ENCODE results near the gene ANKRD33B.

DNA sequence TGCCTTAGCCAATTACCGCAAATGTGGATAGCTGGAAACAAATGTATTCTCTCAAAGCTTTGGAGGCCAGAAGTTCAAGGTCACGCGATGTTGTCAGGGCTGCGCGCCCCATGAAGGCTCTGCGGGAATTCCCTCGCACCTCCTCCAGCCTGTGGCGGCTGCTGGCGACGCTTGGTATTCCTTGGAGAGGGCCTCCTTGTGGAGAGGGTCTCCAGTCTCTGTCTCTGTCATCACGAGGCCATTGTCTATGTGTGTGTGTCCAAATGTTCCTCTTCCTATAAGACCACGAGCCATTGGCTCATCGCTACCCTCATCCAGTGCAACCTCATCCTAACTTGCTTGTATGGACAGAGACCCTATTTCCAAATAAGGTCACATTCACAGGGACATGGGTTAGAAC lies 97.5 kb downstream of the ANKRD33B start:
- TF ChIP-seq, protein P1, sequence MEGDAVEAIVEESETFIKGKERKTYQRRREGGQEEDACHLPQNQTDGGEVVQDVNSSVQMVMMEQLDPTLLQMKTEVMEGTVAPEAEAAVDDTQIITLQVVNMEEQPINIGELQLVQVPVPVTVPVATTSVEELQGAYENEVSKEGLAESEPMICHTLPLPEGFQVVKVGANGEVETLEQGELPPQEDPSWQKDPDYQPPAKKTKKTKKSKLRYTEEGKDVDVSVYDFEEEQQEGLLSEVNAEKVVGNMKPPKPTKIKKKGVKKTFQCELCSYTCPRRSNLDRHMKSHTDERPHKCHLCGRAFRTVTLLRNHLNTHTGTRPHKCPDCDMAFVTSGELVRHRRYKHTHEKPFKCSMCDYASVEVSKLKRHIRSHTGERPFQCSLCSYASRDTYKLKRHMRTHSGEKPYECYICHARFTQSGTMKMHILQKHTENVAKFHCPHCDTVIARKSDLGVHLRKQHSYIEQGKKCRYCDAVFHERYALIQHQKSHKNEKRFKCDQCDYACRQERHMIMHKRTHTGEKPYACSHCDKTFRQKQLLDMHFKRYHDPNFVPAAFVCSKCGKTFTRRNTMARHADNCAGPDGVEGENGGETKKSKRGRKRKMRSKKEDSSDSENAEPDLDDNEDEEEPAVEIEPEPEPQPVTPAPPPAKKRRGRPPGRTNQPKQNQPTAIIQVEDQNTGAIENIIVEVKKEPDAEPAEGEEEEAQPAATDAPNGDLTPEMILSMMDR (IDR thresholded peaks at IDR 0.05 in 2 of 3, conservative IDR thresholded peaks at IDR 0.05 in 1 of 3; ENCODE audit: borderline replicate concordance in 1 of 3, insufficient read depth in 1 of 3, low read depth in 2 of 3, low read length in 2 of 3): no peak
- TF ChIP-seq, protein P2, sequence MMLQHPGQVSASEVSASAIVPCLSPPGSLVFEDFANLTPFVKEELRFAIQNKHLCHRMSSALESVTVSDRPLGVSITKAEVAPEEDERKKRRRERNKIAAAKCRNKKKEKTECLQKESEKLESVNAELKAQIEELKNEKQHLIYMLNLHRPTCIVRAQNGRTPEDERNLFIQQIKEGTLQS (IDR thresholded peaks at IDR 0.05): no peak
- TF ChIP-seq, protein P3, sequence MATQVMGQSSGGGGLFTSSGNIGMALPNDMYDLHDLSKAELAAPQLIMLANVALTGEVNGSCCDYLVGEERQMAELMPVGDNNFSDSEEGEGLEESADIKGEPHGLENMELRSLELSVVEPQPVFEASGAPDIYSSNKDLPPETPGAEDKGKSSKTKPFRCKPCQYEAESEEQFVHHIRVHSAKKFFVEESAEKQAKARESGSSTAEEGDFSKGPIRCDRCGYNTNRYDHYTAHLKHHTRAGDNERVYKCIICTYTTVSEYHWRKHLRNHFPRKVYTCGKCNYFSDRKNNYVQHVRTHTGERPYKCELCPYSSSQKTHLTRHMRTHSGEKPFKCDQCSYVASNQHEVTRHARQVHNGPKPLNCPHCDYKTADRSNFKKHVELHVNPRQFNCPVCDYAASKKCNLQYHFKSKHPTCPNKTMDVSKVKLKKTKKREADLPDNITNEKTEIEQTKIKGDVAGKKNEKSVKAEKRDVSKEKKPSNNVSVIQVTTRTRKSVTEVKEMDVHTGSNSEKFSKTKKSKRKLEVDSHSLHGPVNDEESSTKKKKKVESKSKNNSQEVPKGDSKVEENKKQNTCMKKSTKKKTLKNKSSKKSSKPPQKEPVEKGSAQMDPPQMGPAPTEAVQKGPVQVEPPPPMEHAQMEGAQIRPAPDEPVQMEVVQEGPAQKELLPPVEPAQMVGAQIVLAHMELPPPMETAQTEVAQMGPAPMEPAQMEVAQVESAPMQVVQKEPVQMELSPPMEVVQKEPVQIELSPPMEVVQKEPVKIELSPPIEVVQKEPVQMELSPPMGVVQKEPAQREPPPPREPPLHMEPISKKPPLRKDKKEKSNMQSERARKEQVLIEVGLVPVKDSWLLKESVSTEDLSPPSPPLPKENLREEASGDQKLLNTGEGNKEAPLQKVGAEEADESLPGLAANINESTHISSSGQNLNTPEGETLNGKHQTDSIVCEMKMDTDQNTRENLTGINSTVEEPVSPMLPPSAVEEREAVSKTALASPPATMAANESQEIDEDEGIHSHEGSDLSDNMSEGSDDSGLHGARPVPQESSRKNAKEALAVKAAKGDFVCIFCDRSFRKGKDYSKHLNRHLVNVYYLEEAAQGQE (IDR thresholded peaks at IDR 0.05; ENCODE audit: low read depth): no peak
- TF ChIP-seq, protein P4, sequence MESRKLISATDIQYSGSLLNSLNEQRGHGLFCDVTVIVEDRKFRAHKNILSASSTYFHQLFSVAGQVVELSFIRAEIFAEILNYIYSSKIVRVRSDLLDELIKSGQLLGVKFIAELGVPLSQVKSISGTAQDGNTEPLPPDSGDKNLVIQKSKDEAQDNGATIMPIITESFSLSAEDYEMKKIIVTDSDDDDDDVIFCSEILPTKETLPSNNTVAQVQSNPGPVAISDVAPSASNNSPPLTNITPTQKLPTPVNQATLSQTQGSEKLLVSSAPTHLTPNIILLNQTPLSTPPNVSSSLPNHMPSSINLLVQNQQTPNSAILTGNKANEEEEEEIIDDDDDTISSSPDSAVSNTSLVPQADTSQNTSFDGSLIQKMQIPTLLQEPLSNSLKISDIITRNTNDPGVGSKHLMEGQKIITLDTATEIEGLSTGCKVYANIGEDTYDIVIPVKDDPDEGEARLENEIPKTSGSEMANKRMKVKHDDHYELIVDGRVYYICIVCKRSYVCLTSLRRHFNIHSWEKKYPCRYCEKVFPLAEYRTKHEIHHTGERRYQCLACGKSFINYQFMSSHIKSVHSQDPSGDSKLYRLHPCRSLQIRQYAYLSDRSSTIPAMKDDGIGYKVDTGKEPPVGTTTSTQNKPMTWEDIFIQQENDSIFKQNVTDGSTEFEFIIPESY (IDR thresholded peaks at IDR 0.05; ENCODE audit: extremely low read depth, insufficient replicate concordance, low read length): no peak
- TF ChIP-seq EZH2phosphoT487 (IDR thresholded peaks at IDR 0.05; ENCODE audit: borderline replicate concordance) (no peak), ZFX (IDR thresholded peaks at IDR 0.05) (no peak), CEBPB (IDR thresholded peaks at IDR 0.05; ENCODE audit: low read depth) (no peak), POLR2A (IDR thresholded peaks at IDR 0.05; ENCODE audit: borderline replicate concordance, extremely low read depth, insufficient read depth, insufficient read length) (no peak), EGR1 (IDR thresholded peaks at IDR 0.05; ENCODE audit: low read depth) (no peak), EZH2 (IDR thresholded peaks at IDR 0.05) (no peak), RAD21 (IDR thresholded peaks at IDR 0.05; ENCODE audit: low read depth) (no peak)
- TF ChIP-seq, protein P5, sequence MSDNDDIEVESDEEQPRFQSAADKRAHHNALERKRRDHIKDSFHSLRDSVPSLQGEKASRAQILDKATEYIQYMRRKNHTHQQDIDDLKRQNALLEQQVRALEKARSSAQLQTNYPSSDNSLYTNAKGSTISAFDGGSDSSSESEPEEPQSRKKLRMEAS (IDR thresholded peaks at IDR 0.05): no peak

Data from HCT116 (cell line).